Ecto neural progenitor cell (in vitro differentiated cells): ENCODE results near the gene ILF3.

Experiments
- DNase-seq: peaks from one replicate; pipeline ENCODE4 v3.0.0-alpha.2; 2018; ENCODE audit warnings: low spot score

The ILF3 gene

DNA sequence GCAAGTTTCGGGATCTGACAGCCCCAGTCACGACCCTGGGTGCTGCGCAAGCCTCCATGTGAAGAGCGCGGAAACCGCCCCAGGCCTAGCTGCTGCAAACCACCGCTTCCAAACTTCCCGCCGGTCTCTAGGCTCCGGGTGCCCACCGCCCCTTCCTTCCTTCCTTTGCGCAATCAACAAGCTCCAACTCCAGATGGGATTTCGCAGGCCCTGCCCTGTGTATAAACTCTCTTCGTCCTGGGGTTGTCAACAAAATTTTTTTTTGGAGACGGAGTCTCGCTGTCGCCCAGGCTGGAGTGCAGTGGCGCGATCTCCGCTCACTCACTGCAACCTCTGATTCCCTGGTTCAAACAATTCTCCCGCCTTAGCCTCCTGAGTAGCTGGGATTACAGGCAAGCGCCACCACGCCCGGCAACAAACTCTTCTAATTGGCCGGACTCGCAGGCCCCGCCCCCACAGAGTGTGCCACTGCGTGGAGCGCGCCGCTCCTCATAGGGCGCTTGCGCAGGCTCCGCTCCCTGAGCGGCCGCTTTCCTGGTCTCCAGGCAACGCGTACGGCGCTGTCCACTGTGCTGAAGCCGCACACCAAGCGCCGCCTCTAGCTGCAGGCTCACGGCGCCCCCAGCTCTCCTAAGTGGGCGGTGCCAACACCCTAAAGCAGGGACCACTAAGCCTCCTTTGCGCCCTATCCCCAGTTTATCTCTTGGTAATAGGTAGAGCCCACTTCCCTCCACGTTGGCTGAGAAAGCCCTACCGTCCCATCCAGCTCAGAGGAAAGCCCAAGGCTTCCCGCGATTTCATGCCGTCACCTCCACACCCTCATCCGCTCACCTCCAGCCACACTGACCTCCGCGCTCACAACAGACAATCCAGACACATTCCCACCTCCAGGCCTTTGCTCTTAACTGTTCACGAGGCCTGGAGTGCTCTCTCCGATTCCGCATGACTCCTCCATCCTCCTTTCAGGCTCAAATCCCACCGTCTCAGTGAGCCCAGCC lies 41.6 kb downstream of the ILF3 start:
- peak; percentile 98 for DNase-seq

DNA sequence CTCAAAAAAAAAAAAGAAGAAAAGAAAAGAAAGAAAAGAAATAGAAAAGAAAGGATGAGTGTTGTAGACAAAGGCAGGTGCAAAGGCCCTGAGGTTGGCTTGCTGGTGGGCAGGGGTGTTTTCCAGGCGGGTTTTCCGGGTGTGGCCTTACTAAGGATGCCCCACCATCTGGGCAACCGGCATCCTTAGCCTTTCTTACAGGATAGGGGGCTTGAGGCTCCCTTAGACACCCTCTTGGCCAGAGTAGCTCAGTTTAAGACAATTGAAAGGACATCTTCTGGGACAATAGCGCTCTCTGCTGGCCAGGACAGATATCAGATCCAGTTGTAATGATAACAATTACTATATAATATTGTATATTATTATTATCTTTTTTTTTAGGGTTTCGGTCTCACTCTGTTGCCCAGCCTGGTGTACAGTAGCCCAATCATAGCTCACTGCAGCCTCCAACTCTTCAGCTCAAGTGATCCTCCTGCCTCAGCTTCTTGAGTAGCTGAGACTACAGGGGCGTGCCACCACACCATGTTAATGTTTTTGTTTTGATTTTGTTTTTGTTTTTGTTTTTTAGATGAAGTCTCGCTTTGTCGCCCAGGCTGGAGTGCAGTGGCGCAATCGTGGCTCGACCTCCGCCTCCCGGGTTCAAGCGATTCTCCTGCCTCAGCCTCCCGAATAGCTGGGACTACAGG lies 45.6 kb downstream of the ILF3 start:
- DNase-seq = no peak

GRCh38 chr19:10701955-10702525 lies 47.9 kb downstream of the ILF3 start:
- DNase-seq = peak; percentile 78

DNA sequence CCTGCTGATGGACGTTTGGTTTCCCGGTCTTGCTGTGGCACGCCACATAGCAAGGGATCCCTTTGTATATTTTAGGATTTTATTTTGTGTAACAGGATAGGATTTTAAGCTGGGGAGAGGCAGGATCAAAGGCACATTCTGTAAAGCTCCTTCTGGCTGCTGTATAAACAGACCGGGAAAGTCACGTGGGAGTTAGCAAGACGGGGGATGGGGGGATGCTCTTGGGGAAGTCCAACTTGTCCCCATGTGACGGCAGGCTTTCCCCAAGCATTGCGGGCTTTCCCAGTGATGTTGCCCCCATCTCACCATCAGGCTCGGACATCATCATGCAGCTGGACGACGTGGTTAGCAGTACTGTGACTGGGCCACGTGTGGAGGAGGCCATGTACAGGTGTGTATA lies 52.8 kb downstream of the ILF3 start:
- DNase-seq = no peak

- no peak for DNase-seq
Observed at GRCh38 chr19:10707440-10707839, 53.3 kb downstream of the ILF3 start.

DNA sequence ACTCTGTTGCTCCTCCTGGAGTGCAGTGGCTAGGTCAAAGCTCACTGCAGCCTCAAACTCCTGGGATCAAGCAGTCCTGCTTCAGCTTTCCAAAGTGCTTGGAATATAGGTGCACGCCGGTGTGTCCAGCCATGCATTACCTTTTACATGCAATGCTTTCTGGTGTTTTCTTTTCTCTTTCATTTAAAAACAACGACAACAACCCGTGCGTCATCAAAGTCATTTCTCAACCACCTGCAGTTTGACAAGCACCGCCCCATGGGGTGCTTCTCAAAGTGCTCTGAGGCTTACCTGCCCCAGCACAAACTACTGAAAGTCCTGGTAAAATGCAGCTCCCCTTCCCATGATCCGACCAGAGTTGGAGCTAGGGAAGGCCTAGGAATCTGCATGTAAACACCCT lies 54.1 kb downstream of the ILF3 start:
- DNase-seq = no peak

- no peak for DNase-seq
Observed at GRCh38 chr19:10712045-10712444, 57.9 kb downstream of the ILF3 start.

- no peak for DNase-seq
Observed at GRCh38 chr19:10712754-10713153, 58.6 kb downstream of the ILF3 start.

DNA sequence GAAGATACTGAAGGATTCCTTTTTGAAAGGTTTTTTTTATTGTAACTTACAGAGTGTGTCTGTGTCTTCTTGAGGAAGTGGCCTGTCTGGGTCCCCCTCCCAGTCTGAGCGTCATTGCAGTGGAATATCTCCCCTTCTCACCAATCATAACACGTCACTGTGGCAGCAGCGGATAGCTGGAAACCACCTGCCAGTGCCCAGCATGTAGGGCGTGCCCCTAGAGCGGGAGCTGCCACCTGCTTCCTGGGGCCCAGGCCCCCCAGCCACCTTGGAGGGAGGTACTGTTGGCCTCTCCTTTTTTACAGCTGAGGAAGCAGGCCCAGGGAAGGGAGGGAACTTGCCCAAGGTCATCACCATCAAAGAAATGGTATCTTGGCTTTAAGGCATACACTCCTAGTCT lies 59.2 kb downstream of the ILF3 start:
- DNase-seq = no peak

GRCh38 chr19:10717054-10717355 lies 62.9 kb downstream of the ILF3 start:
- no peak for DNase-seq

DNA sequence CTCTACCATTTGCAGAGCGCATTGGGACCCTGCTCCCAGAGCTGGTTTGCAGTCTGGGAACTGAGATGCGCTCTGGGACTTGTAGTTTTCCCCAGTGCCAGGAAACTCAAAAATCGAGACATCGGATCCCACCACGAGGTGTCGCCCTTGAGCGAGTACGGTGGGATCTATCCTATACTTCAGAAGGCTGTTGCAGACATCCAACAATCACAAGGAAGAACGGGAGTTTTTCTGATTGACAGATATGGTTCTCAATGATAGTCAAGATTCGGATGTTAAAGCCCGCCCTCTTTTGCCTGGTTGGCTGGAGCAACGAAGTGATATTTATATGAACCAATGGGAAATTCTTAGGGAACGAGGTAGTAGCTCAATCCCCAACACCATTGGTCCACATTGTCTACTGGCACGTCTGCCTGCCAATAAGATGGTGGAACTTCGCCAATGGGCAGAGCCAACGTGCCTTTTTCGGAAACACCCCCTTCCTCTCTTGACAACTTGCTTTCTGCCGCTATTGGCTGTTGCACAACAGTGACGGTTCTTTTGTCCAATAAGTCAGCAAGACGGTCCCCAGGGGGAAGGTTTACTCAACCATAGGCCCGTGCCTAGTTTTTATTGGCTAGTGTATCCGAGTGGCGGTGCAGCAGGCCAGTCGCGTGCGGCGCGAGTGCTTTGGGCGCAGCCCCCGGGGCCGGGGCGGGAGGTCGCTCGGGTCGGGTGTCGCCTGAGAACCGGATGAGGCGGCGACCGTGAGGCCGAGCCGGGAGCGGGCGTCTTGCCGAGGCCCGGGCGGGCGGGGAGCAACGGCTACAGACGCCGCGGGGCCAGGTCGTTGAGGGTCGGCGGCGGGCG lies 63.4 kb downstream of the ILF3 start, which contains the start of gene DNM2:
Gene DNM2 (plus strand): TSS at position 724 of the 849 bp plus-strand sequence. CDS start 164 bp downstream, outside the sequence.
- peak; percentile 99 for DNase-seq

- DNase-seq = no peak
Observed at GRCh38 chr19:10718205-10719196, 64.4 kb downstream of the ILF3 start.

DNA sequence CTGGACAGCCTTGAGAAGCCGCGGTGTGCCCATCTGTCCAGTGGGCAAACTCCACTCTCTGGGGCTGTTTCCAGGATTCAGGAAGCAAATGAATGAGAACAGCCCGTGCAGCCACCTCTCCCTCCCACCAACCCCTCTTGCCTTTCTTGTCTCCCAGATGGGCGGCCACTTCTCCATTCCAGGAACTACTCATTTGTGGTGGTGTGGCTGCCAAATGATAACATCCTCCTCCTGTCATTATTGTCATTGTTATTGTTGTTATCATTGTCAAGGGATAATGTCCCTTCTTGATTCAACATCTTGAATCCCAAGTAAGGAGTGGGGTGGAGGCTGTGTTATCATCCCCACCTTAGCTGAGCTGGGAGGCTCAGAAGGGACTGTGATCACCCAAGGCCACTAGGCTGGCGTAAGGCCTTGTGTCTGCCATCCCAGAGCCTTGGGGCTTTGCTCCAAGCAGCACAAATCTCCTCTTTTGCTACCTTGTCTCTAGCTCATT lies 65.4 kb downstream of the ILF3 start:
- DNase-seq = no peak

DNA sequence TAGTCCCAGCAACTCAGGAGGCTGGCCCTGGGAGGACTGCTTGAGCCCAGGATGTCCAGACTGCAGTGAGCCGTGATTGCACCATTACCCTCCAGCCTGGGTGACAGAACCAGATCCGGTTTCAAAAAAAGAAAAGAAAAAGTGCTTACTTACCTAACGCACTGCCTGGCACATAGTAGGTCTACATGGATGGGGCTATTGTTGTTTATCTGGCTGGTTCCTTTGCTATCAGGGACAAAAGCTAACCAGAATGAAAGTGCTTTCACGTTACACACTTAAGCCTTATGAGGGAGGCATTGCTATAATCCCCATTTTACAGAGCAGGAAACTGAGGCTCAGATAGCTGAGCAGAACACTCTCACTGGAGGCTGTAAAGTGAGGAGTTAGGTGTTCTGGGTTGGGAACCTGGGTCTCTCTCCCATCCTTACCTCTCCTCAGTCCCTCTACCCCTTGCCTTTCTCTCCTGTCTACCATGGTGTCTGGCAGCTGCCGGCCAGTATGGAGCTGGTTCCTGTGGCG lies 66.5 kb downstream of the ILF3 start:
- no peak for DNase-seq

DNA sequence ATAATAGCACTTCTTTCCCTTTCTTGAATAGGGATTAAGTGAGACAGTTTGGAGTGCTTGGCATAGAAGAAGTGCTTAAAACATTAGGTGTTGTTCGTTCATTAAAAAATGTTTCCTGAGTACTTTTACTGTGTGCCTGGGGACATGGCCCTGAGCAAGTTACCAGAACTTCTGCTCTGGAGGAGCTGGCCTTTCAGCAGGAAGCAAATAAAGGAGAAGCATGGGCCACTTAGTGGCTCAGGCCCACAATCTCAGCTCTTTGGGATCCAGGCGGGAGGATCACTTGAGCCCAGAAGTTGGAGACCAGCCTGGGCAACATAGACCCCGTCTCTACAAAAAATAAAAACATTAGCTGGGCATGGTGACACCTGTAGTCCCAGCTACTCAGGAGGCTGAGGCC lies 69.4 kb downstream of the ILF3 start:
- DNase-seq = no peak

- no peak for DNase-seq
Observed at GRCh38 chr19:10724573-10725071, 70.5 kb downstream of the ILF3 start.

DNA sequence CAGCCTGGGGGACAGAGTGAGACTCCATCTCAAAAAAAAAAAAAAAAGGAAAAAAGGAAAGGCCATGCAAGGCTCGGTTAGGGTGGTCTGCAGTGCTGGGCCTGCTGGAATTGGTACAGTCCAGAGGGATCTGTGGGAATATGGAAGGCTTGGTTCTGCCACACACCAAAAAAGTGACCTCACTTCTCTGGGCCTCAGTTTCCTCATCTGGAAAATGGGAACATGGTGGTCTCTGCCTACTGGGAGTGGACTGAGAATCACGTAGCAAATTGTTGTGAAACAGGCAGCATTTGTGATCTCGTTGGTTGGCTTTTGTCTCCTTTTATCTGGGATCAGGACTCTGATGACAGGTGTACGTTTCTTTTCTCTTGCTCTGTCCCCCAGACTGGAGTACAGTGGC lies 71.3 kb downstream of the ILF3 start:
- DNase-seq = no peak

GRCh38 chr19:10726268-10726667 lies 72.1 kb downstream of the ILF3 start:
- no peak for DNase-seq

- no peak for DNase-seq
Observed at GRCh38 chr19:10727685-10728201, 73.6 kb downstream of the ILF3 start.

DNA sequence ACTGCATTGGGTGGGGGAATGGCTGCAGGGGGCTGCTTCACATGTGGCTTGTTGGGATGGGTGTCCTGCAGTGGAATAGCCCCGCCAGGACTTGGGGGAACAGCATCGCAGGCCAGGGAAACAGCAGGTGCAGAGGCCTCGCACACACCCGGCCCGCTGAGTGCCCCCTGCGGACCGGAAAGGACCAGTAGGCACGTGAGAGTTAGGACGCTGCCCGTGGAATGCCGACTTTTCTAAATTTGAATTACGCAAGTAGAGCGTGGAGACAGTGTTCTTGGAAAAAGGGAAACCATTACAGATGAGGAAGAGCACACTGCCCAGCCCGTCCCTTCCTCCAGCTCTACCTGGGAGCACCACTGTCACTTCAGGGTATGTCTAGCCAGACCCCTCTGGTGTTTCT lies 75.3 kb downstream of the ILF3 start:
- no peak for DNase-seq
